HL-60 (cell line): ENCODE results near the gene ETV5.

Experiments used
- CTCF ChIP-seq: IDR thresholded peaks from one replicate; pipeline ENCODE4 v1.5.1; 2011; ENCODE audit warnings: low read length, control low read depth, inconsistent platforms; ENCODE audit not compliant: insufficient read depth
- GABPA ChIP-seq: IDR thresholded peaks from 2 replicates; pipeline ENCODE4 v1.6.1; 2012; ENCODE audit warnings: low read depth
- POLR2AphosphoS5 ChIP-seq: IDR thresholded peaks from 2 replicates; pipeline ENCODE4 v1.6.1; 2012; ENCODE audit warnings: low read depth
- TF ChIP-seq, protein P1 (sequence below): IDR thresholded peaks from 2 replicates; pipeline ENCODE4 v1.6.1; 2012; ENCODE audit warnings: low read depth; ENCODE audit not compliant: insufficient replicate concordance

GRCh38 chr3:186004209-186004608, 104.7 kb downstream of the ETV5 start:
- TF ChIP-seq GABPA (no peak), CTCF (no peak), POLR2AphosphoS5 (no peak)
- TF ChIP-seq, protein P1, sequence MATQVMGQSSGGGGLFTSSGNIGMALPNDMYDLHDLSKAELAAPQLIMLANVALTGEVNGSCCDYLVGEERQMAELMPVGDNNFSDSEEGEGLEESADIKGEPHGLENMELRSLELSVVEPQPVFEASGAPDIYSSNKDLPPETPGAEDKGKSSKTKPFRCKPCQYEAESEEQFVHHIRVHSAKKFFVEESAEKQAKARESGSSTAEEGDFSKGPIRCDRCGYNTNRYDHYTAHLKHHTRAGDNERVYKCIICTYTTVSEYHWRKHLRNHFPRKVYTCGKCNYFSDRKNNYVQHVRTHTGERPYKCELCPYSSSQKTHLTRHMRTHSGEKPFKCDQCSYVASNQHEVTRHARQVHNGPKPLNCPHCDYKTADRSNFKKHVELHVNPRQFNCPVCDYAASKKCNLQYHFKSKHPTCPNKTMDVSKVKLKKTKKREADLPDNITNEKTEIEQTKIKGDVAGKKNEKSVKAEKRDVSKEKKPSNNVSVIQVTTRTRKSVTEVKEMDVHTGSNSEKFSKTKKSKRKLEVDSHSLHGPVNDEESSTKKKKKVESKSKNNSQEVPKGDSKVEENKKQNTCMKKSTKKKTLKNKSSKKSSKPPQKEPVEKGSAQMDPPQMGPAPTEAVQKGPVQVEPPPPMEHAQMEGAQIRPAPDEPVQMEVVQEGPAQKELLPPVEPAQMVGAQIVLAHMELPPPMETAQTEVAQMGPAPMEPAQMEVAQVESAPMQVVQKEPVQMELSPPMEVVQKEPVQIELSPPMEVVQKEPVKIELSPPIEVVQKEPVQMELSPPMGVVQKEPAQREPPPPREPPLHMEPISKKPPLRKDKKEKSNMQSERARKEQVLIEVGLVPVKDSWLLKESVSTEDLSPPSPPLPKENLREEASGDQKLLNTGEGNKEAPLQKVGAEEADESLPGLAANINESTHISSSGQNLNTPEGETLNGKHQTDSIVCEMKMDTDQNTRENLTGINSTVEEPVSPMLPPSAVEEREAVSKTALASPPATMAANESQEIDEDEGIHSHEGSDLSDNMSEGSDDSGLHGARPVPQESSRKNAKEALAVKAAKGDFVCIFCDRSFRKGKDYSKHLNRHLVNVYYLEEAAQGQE: no peak
